Progenitor cell of endocrine pancreas (in vitro differentiated cells): ENCODE results near the gene COX20. TPM values are rescaled to one million over a fixed set of nuclear protein-coding genes. Genes with fewer than 3 reads are reported as not detected.

Experiments used
- DNase-seq: peaks from one replicate; pipeline ENCODE4 v3.0.0; 2021; ENCODE audit warnings: low spot score; ENCODE audit not compliant: unreplicated experiment
- H3K27ac Mint-ChIP-seq: 2 replicates; pipeline ENCODE4 v1.8.0; 2021; ENCODE audit warnings: mild to moderate bottlenecking, moderate library complexity, mixed read lengths
- H3K27me3 Mint-ChIP-seq: 2 replicates; pipeline ENCODE4 v1.8.0; 2021; ENCODE audit warnings: mixed read lengths
- H3K36me3 Mint-ChIP-seq: 2 replicates; pipeline ENCODE4 v1.8.0; 2022; ENCODE audit warnings: mixed read lengths; ENCODE audit not compliant: insufficient read depth
- H3K4me1 Mint-ChIP-seq: 2 replicates; pipeline ENCODE4 v1.8.0; 2021; ENCODE audit warnings: low read depth, mixed read lengths
- H3K4me3 Mint-ChIP-seq: 2 replicates; pipeline ENCODE4 v1.8.0; 2021; ENCODE audit warnings: low read depth, mild to moderate bottlenecking, moderate library complexity, mixed read lengths
- H3K9me3 Mint-ChIP-seq: 2 replicates; pipeline ENCODE4 v1.8.0; 2021; ENCODE audit warnings: low read depth, mixed read lengths
- CTCF ChIP-seq: fragments of 200-600 bp; sonication (generic); IDR thresholded peaks from one replicate; pipeline ENCODE4 v1.5.0; 2021; ENCODE audit warnings: antibody characterized with exemption, mild to moderate bottlenecking; ENCODE audit not compliant: unreplicated experiment
- long read RNA-seq: library from polyadenylated mRNA; unstranded; transcript quantifications from one replicate; pipeline ENCODE4 v2.0.0, GENCODE V29; 2020
- total RNA-seq: library from RNA; stranded (reverse); gene quantifications from 2 replicates; pipeline ENCODE4 v1.2.1, GENCODE V29; 2021

COX20 gene, protein sequence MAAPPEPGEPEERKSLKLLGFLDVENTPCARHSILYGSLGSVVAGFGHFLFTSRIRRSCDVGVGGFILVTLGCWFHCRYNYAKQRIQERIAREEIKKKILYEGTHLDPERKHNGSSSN
- 31.0 and 31.8 TPM in 2 replicates for total RNA-seq
- long read RNA-seq, transcript COX20-203 (4 exons, 2,631 nt), result major isoform, 28 of 59 reads
- long read RNA-seq, transcript COX20-202 (3 exons, 1,005 nt), result minor isoform, 23 of 59 reads
- long read RNA-seq, partial matches to known transcripts, result 2 of 59 reads
- long read RNA-seq, other reads (novel, unspliced or antisense), result 6 of 59 reads

- peak within 1 kb of the TSS; percentile 88 for H3K4me3 Mint-ChIP-seq
- DNase-seq, result peak; percentile 85
- no peak for TF ChIP-seq CTCF
- peak within 1 kb of the TSS; percentile 100 for H3K27ac Mint-ChIP-seq
- peaks cover 30% of the 10 kb centered on the region for H3K4me1 Mint-ChIP-seq
- H3K9me3 Mint-ChIP-seq, result no peaks in the 10 kb centered on the region
- H3K36me3 Mint-ChIP-seq, result peaks cover 22% of the 10 kb centered on the region
- H3K27me3 Mint-ChIP-seq, result no peaks in the 10 kb centered on the region
Measured at GRCh38 chr1:244835276-244836134, at the start of gene COX20. Gene COX20, plus strand, starts transcription at chr1:244835658. Its CDS starts 57 bp downstream, at chr1:244835715.

DNA sequence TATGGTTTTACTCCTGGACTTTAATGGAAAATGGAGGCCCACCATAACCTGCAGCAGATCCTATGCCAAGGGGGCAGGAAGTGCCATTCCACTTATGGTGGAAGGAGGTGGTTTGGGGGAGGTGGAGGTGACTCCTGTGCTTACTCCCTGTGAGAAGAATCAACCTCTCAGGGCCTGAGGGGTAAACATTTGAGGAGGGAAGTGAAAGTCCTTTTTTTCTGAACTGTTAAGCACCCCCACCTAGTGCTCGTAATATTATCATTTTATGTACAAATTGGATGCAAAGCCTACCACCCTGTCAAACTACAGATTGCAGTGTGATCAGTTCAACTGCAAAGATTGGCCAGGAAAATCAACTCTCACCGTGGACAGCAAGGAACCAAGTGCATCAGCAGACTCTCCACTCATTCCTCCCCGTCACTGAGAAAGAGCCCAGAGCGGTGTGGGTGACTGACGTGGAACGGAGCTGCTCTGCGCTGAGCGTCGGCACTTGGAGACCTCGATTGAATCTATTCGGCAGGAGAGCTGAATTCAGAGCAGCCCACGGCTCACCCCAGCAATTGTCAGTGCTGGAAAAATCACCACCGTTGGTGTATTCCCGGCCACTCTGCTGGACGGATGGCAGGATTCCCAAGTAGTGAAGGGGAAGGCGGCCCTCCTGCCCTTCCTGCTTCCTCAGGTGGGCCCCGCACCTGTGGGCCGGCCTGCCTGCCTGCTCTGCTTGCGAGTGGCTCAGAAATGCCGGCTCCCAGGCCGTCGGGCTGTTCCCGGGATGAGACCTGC lies 46.8 kb upstream of the COX20 start:
- H3K4me1 Mint-ChIP-seq, result no peaks in the 10 kb centered on the region
- H3K27me3 Mint-ChIP-seq, result peaks cover 5% of the 10 kb centered on the region
- H3K4me3 Mint-ChIP-seq, result no peak overlapping the region
- no peaks in the 10 kb centered on the region for H3K9me3 Mint-ChIP-seq
- DNase-seq, result no peak
- no peaks in the 10 kb centered on the region for H3K36me3 Mint-ChIP-seq
- no peak for TF ChIP-seq CTCF
- H3K27ac Mint-ChIP-seq, result no peak overlapping the region

GRCh38 chr1:244789276-244789580 lies 46.2 kb upstream of the COX20 start:
- DNase-seq, result no peak
- H3K9me3 Mint-ChIP-seq, result no peaks in the 10 kb centered on the region
- no peaks in the 10 kb centered on the region for H3K36me3 Mint-ChIP-seq
- peaks cover 5% of the 10 kb centered on the region for H3K27me3 Mint-ChIP-seq
- no peak overlapping the region for H3K4me3 Mint-ChIP-seq
- no peak for TF ChIP-seq CTCF
- H3K4me1 Mint-ChIP-seq, result no peaks in the 10 kb centered on the region
- H3K27ac Mint-ChIP-seq, result no peak overlapping the region

- no peaks in the 10 kb centered on the region for H3K4me1 Mint-ChIP-seq
- peaks cover 5% of the 10 kb centered on the region for H3K27me3 Mint-ChIP-seq
- H3K27ac Mint-ChIP-seq, result no peak overlapping the region
- H3K36me3 Mint-ChIP-seq, result no peaks in the 10 kb centered on the region
- no peak for TF ChIP-seq CTCF
- DNase-seq, result no peak
- H3K9me3 Mint-ChIP-seq, result no peaks in the 10 kb centered on the region
- no peak overlapping the region for H3K4me3 Mint-ChIP-seq
Measured at GRCh38 chr1:244789731-244790130, 45.7 kb upstream of the COX20 start.

DNA sequence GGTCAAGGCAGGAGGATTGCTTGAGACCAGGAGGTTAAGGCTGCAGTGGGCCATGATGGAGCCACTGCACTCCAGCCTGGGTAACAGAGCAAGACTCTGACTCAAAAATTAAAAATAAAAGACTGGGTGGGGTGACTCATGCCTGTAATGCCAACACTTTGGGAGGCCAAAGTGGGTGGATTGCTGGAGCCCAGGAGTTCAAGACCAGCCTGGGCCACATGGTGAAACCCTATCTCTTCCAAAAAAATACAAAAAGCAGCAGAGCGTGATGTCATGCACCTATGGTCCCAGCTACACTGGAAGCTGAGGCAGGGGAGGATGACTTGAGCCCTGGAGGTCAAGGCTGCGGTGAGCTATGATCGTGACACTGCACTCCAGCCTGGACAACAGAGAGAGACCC lies 44.4 kb upstream of the COX20 start:
- TF ChIP-seq CTCF, result no peak
- H3K36me3 Mint-ChIP-seq, result no peaks in the 10 kb centered on the region
- H3K4me1 Mint-ChIP-seq, result no peaks in the 10 kb centered on the region
- no peak for DNase-seq
- H3K4me3 Mint-ChIP-seq, result no peak overlapping the region
- no peaks in the 10 kb centered on the region for H3K9me3 Mint-ChIP-seq
- no peak overlapping the region for H3K27ac Mint-ChIP-seq
- H3K27me3 Mint-ChIP-seq, result peaks cover 5% of the 10 kb centered on the region
